ENCODE data around the gene PIM3.

PIM3 gene

GRCh38 chr22:49918911-49919881 is 41.4 kb upstream of the PIM3 start:
- peaks cover 5% of the 10 kb centered on the region for H3K4me1 ChIP-seq (ENCODE audit: low read depth, poor library complexity, severe bottlenecking)
- no peak overlapping the region for H2AFZ ChIP-seq (ENCODE audit: low read depth)
- no peak overlapping the region for H3K27ac ChIP-seq

GRCh38 chr22:49920859-49921258 is 39.7 kb upstream of the PIM3 start:
- Histone ChIP-seq H2AFZ (ENCODE audit: low read depth) (no peak overlapping the region), H4K20me1 (ENCODE audit: insufficient read depth) (no peaks in the 10 kb centered on the region), H3K4me2 (no peak overlapping the region), H3K4me1 (ENCODE audit: low read depth, poor library complexity, severe bottlenecking) (peaks cover 5% of the 10 kb centered on the region), H3K4me3 (IDR thresholded peaks at IDR 0.05; ENCODE audit: insufficient read depth, low read depth, low read length) (no peak overlapping the region), H3K27ac (no peak overlapping the region), H3K79me2 (ENCODE audit: insufficient read depth, low read depth) (no peaks in the 10 kb centered on the region), H3K36me3 (ENCODE audit: insufficient read depth) (no peaks in the 10 kb centered on the region), H3K9ac (no peak overlapping the region), H3K27me3 (ENCODE audit: insufficient read depth, low read depth) (no peaks in the 10 kb centered on the region)
- TF ChIP-seq CTCF (conservative IDR thresholded peaks at IDR 0.05; ENCODE audit: low read depth, low read length): no peak

More at GRCh38 chr22:49918911-49919881, 41.4 kb upstream of the PIM3 start:
- Histone ChIP-seq H3K4me2 (peak overlapping the region; percentile 51; the same call in 1 of the 2 replicates), H3K36me3 (ENCODE audit: insufficient read depth) (no peaks in the 10 kb centered on the region), H3K27me3 (ENCODE audit: insufficient read depth, low read depth) (no peaks in the 10 kb centered on the region), H3K79me2 (ENCODE audit: insufficient read depth, low read depth) (no peaks in the 10 kb centered on the region), H3K4me3 (IDR thresholded peaks at IDR 0.05; ENCODE audit: insufficient read depth, low read depth, low read length) (no peak overlapping the region), H3K9ac (peak overlapping the region; percentile 79; the same call in 1 of the 2 replicates), H4K20me1 (ENCODE audit: insufficient read depth) (no peaks in the 10 kb centered on the region)
- no peak for TF ChIP-seq CTCF (conservative IDR thresholded peaks at IDR 0.05; ENCODE audit: low read depth, low read length)

GRCh38 chr22:49921508-49922278 is 38.9 kb upstream of the PIM3 start:
- no peak overlapping the region for H3K27ac ChIP-seq
- no peak overlapping the region for H3K9ac ChIP-seq
- no peaks in the 10 kb centered on the region for H3K79me2 ChIP-seq (ENCODE audit: insufficient read depth, low read depth)
- no peaks in the 10 kb centered on the region for H3K27me3 ChIP-seq (ENCODE audit: insufficient read depth, low read depth)
- H2AFZ ChIP-seq (ENCODE audit: low read depth): no peak overlapping the region
- no peak overlapping the region for H3K4me2 ChIP-seq
- no peaks in the 10 kb centered on the region for H4K20me1 ChIP-seq (ENCODE audit: insufficient read depth)
- H3K4me3 ChIP-seq (IDR thresholded peaks at IDR 0.05; ENCODE audit: insufficient read depth, low read depth, low read length): no peak overlapping the region
- H3K36me3 ChIP-seq (ENCODE audit: insufficient read depth): no peaks in the 10 kb centered on the region
- peaks cover 5% of the 10 kb centered on the region for H3K4me1 ChIP-seq (ENCODE audit: low read depth, poor library complexity, severe bottlenecking)
- no peak for TF ChIP-seq CTCF (conservative IDR thresholded peaks at IDR 0.05; ENCODE audit: low read depth, low read length)

GRCh38 chr22:49922484-49922883 is 38.1 kb upstream of the PIM3 start:
- Histone ChIP-seq H3K4me3 (IDR thresholded peaks at IDR 0.05; ENCODE audit: insufficient read depth, low read depth, low read length) (no peak overlapping the region), H2AFZ (ENCODE audit: low read depth) (no peak overlapping the region), H3K4me1 (ENCODE audit: low read depth, poor library complexity, severe bottlenecking) (peaks cover 5% of the 10 kb centered on the region), H3K4me2 (no peak overlapping the region), H3K27me3 (ENCODE audit: insufficient read depth, low read depth) (no peaks in the 10 kb centered on the region), H3K9ac (no peak overlapping the region), H4K20me1 (ENCODE audit: insufficient read depth) (no peaks in the 10 kb centered on the region), H3K27ac (no peak overlapping the region), H3K36me3 (ENCODE audit: insufficient read depth) (no peaks in the 10 kb centered on the region), H3K79me2 (ENCODE audit: insufficient read depth, low read depth) (no peaks in the 10 kb centered on the region)
- no peak for TF ChIP-seq CTCF (conservative IDR thresholded peaks at IDR 0.05; ENCODE audit: low read depth, low read length)
